Measurements from ENCODE around the gene AMN1.
A peak's percentile ranks its signal among the peaks of the same experiment; 100 is the strongest.
"Not testable (repeated sequence)": the region's sequence is repeated elsewhere in the genome, so short reads cannot be mapped to it uniquely, and the experiment has no call there.

Gene AMN1

GRCh38 chr12:31732926-31733548 is 4.2 kb upstream of the AMN1 start:
- Histone ChIP-seq H3K79me2 (ENCODE audit: control insufficient read depth, insufficient read depth, low read length) (no peaks in the 10 kb centered on the region), H3K4me2 (ENCODE audit: low read length) (no peak overlapping the region), H3K9ac (ENCODE audit: low read length) (no peak overlapping the region), H3K27ac (ENCODE audit: low read depth, low read length) (peak overlapping the region; percentile 81), H3K56ac (ENCODE audit: low read length) (peak overlapping the region; percentile 58), H3K36me3 (ENCODE audit: control insufficient read depth, insufficient read depth, low read length) (no peaks in the 10 kb centered on the region), H3K4me3 (ENCODE audit: low read length) (no peak overlapping the region), H3K4ac (ENCODE audit: low read depth, low read length) (no peak overlapping the region), H3K23ac (ENCODE audit: low read length) (no peak overlapping the region), H3K18ac (ENCODE audit: low read length) (no peak overlapping the region), H4K5ac (ENCODE audit: low read length) (no peak overlapping the region), H3K4me1 (ENCODE audit: control insufficient read depth, low read depth, low read length) (peaks cover 4% of the 10 kb centered on the region), H2AK5ac (ENCODE audit: low read length) (no peak overlapping the region), H3K79me1 (ENCODE audit: low read length) (no peaks in the 10 kb centered on the region), H2BK5ac (ENCODE audit: low read length) (peak overlapping the region; percentile 20), H2BK120ac (ENCODE audit: low read depth, low read length) (no peak overlapping the region), H3K27me3 (ENCODE audit: insufficient read depth, low read length, poor library complexity) (no peaks in the 10 kb centered on the region), H2BK15ac (replicated peaks; ENCODE audit: low read depth) (no peak overlapping the region), H4K8ac (ENCODE audit: low read depth, low read length) (no peak overlapping the region)
- no CpG with 5 or more reads among the region's 5 CpGs for WGBS (ENCODE audit: extremely low coverage, insufficient coverage, low lambda C conversion rate)
- DNase-seq, result peak; percentile 98

- DNase-seq; H3K9ac ChIP-seq (ENCODE audit: low read length); H3K36me3 ChIP-seq (ENCODE audit: control insufficient read depth, insufficient read depth, low read length); H4K5ac ChIP-seq (ENCODE audit: low read length); H2BK15ac ChIP-seq (replicated peaks; ENCODE audit: low read depth); H3K56ac ChIP-seq (ENCODE audit: low read length); H2AK5ac ChIP-seq (ENCODE audit: low read length); H4K8ac ChIP-seq (ENCODE audit: low read depth, low read length); H3K27me3 ChIP-seq (ENCODE audit: insufficient read depth, low read length, poor library complexity); H2BK120ac ChIP-seq (ENCODE audit: low read depth, low read length); H3K4me1 ChIP-seq (ENCODE audit: control insufficient read depth, low read depth, low read length); H2BK5ac ChIP-seq (ENCODE audit: low read length); H3K4me3 ChIP-seq (ENCODE audit: low read length); H3K23ac ChIP-seq (ENCODE audit: low read length); H3K79me2 ChIP-seq (ENCODE audit: control insufficient read depth, insufficient read depth, low read length); H3K4me2 ChIP-seq (ENCODE audit: low read length); H3K79me1 ChIP-seq (ENCODE audit: low read length); H3K27ac ChIP-seq (ENCODE audit: low read depth, low read length): not testable (repeated sequence)
- peak overlapping the region; percentile 46 for H3K4ac ChIP-seq (ENCODE audit: low read depth, low read length)
- WGBS (ENCODE audit: extremely low coverage, insufficient coverage, low lambda C conversion rate), result no CpG with 5 or more reads among the region's 5 CpGs
- peak overlapping the region; percentile 41 for H3K18ac ChIP-seq (ENCODE audit: low read length)
Measured at GRCh38 chr12:31731203-31731602, 2.4 kb upstream of the AMN1 start.

GRCh38 chr12:31729705-31730104 is 884 bp upstream of the AMN1 start:
- H3K4me2 ChIP-seq (ENCODE audit: low read length), result peak overlapping the region; percentile 45
- H3K4ac ChIP-seq (ENCODE audit: low read depth, low read length), result no peak overlapping the region
- H3K4me3 ChIP-seq (ENCODE audit: low read length), result no peak overlapping the region
- WGBS (ENCODE audit: extremely low coverage, insufficient coverage, low lambda C conversion rate), result no CpG with 5 or more reads among the region's 4 CpGs
- no peak overlapping the region for H3K18ac ChIP-seq (ENCODE audit: low read length)
- H2BK120ac ChIP-seq (ENCODE audit: low read depth, low read length), result no peak overlapping the region
- no peak overlapping the region for H3K23ac ChIP-seq (ENCODE audit: low read length)
- no peaks in the 10 kb centered on the region for H3K27me3 ChIP-seq (ENCODE audit: insufficient read depth, low read length, poor library complexity)
- no peak overlapping the region for H3K27ac ChIP-seq (ENCODE audit: low read depth, low read length)
- H2BK15ac ChIP-seq (replicated peaks; ENCODE audit: low read depth), result no peak overlapping the region
- no peak overlapping the region for H4K8ac ChIP-seq (ENCODE audit: low read depth, low read length)
- DNase-seq, result no peak
- H3K56ac ChIP-seq (ENCODE audit: low read length), result peak overlapping the region; percentile 89
- H4K5ac ChIP-seq (ENCODE audit: low read length), result no peak overlapping the region
- H3K79me2 ChIP-seq (ENCODE audit: control insufficient read depth, insufficient read depth, low read length), result no peaks in the 10 kb centered on the region
- H3K79me1 ChIP-seq (ENCODE audit: low read length), result no peaks in the 10 kb centered on the region
- H2BK5ac ChIP-seq (ENCODE audit: low read length), result no peak overlapping the region
- H3K4me1 ChIP-seq (ENCODE audit: control insufficient read depth, low read depth, low read length), result peaks cover 4% of the 10 kb centered on the region
- H3K36me3 ChIP-seq (ENCODE audit: control insufficient read depth, insufficient read depth, low read length), result no peaks in the 10 kb centered on the region
- H3K9ac ChIP-seq (ENCODE audit: low read length), result peak overlapping the region; percentile 79
- no peak overlapping the region for H2AK5ac ChIP-seq (ENCODE audit: low read length)

GRCh38 chr12:31728289-31728916 is 418 bp downstream of the AMN1 start:
- Histone ChIP-seq H3K4me3 (ENCODE audit: low read length) (peak overlapping the region; percentile 74), H3K79me2 (ENCODE audit: control insufficient read depth, insufficient read depth, low read length) (no peaks in the 10 kb centered on the region), H4K5ac (ENCODE audit: low read length) (no peak overlapping the region), H3K27ac (ENCODE audit: low read depth, low read length) (peak overlapping the region; percentile 22), H2AK5ac (ENCODE audit: low read length) (no peak overlapping the region), H2BK120ac (ENCODE audit: low read depth, low read length) (no peak overlapping the region), H3K36me3 (ENCODE audit: control insufficient read depth, insufficient read depth, low read length) (no peaks in the 10 kb centered on the region), H3K4me2 (ENCODE audit: low read length) (peak overlapping the region; percentile 75), H3K9ac (ENCODE audit: low read length) (peak overlapping the region; percentile 75), H2BK15ac (replicated peaks; ENCODE audit: low read depth) (no peak overlapping the region), H3K56ac (ENCODE audit: low read length) (peak overlapping the region; percentile 91), H3K23ac (ENCODE audit: low read length) (no peak overlapping the region), H3K4me1 (ENCODE audit: control insufficient read depth, low read depth, low read length) (peaks cover 6% of the 10 kb centered on the region), H3K79me1 (ENCODE audit: low read length) (no peaks in the 10 kb centered on the region), H3K27me3 (ENCODE audit: insufficient read depth, low read length, poor library complexity) (no peaks in the 10 kb centered on the region), H4K8ac (ENCODE audit: low read depth, low read length) (no peak overlapping the region), H3K18ac (ENCODE audit: low read length) (peak overlapping the region; percentile 15), H3K4ac (ENCODE audit: low read depth, low read length) (peak overlapping the region; percentile 73), H2BK5ac (ENCODE audit: low read length) (peak overlapping the region; percentile 71)
- no CpG with 5 or more reads among the region's 22 CpGs for WGBS (ENCODE audit: extremely low coverage, insufficient coverage, low lambda C conversion rate)
- DNase-seq, result no peak

- no peak for DNase-seq
- Histone ChIP-seq H2BK15ac (replicated peaks; ENCODE audit: low read depth) (no peak overlapping the region), H3K9ac (ENCODE audit: low read length) (no peak overlapping the region), H2BK120ac (ENCODE audit: low read depth, low read length) (no peak overlapping the region), H2BK5ac (ENCODE audit: low read length) (no peak overlapping the region), H3K4me1 (ENCODE audit: control insufficient read depth, low read depth, low read length) (peaks cover 4% of the 10 kb centered on the region), H3K36me3 (ENCODE audit: control insufficient read depth, insufficient read depth, low read length) (no peaks in the 10 kb centered on the region), H3K18ac (ENCODE audit: low read length) (no peak overlapping the region), H3K27me3 (ENCODE audit: insufficient read depth, low read length, poor library complexity) (no peaks in the 10 kb centered on the region), H3K4ac (ENCODE audit: low read depth, low read length) (no peak overlapping the region), H3K27ac (ENCODE audit: low read depth, low read length) (no peak overlapping the region), H3K4me2 (ENCODE audit: low read length) (no peak overlapping the region), H3K79me1 (ENCODE audit: low read length) (no peaks in the 10 kb centered on the region), H4K8ac (ENCODE audit: low read depth, low read length) (no peak overlapping the region), H3K4me3 (ENCODE audit: low read length) (no peak overlapping the region), H2AK5ac (ENCODE audit: low read length) (no peak overlapping the region), H3K23ac (ENCODE audit: low read length) (no peak overlapping the region), H3K56ac (ENCODE audit: low read length) (no peak overlapping the region), H3K79me2 (ENCODE audit: control insufficient read depth, insufficient read depth, low read length) (no peaks in the 10 kb centered on the region), H4K5ac (ENCODE audit: low read length) (no peak overlapping the region)
- WGBS (ENCODE audit: extremely low coverage, insufficient coverage, low lambda C conversion rate), result 100% methylated on average over 1 of the region's 2 CpGs
Measured at GRCh38 chr12:31727192-31727591, 1.6 kb downstream of the AMN1 start.

- H3K23ac ChIP-seq (ENCODE audit: low read length), result no peak overlapping the region
- H3K4ac ChIP-seq (ENCODE audit: low read depth, low read length), result no peak overlapping the region
- H4K8ac ChIP-seq (ENCODE audit: low read depth, low read length), result no peak overlapping the region
- no peaks in the 10 kb centered on the region for H3K79me1 ChIP-seq (ENCODE audit: low read length)
- no peak overlapping the region for H3K27ac ChIP-seq (ENCODE audit: low read depth, low read length)
- peaks cover 2% of the 10 kb centered on the region for H3K4me1 ChIP-seq (ENCODE audit: control insufficient read depth, low read depth, low read length)
- H3K9ac ChIP-seq (ENCODE audit: low read length), result no peak overlapping the region
- H3K36me3 ChIP-seq (ENCODE audit: control insufficient read depth, insufficient read depth, low read length), result no peaks in the 10 kb centered on the region
- no peak overlapping the region for H2BK15ac ChIP-seq (replicated peaks; ENCODE audit: low read depth)
- H2BK120ac ChIP-seq (ENCODE audit: low read depth, low read length), result no peak overlapping the region
- H3K79me2 ChIP-seq (ENCODE audit: control insufficient read depth, insufficient read depth, low read length), result no peaks in the 10 kb centered on the region
- H2AK5ac ChIP-seq (ENCODE audit: low read length), result no peak overlapping the region
- no peak for DNase-seq
- H3K4me3 ChIP-seq (ENCODE audit: low read length), result no peak overlapping the region
- H3K56ac ChIP-seq (ENCODE audit: low read length), result no peak overlapping the region
- H2BK5ac ChIP-seq (ENCODE audit: low read length), result no peak overlapping the region
- no peaks in the 10 kb centered on the region for H3K27me3 ChIP-seq (ENCODE audit: insufficient read depth, low read length, poor library complexity)
- no peak overlapping the region for H3K18ac ChIP-seq (ENCODE audit: low read length)
- H4K5ac ChIP-seq (ENCODE audit: low read length), result no peak overlapping the region
- H3K4me2 ChIP-seq (ENCODE audit: low read length), result no peak overlapping the region
Measured at GRCh38 chr12:31726575-31726974, 2.2 kb downstream of the AMN1 start.
